CD4-positive, alpha-beta T cell treated with Interleukin-10 for 1 hour (primary cell): ENCODE results near the gene HEXIM2.
A peak's percentile ranks its signal among the peaks of the same experiment; 100 is the strongest.

ENCODE experiments used
- DNase-seq: peaks from one replicate; pipeline ENCODE4 v3.0.0-alpha.2; 2020

HEXIM2 gene

GRCh38 chr17:45146166-45146565, 15.5 kb upstream of the HEXIM2 start:
- no peak for DNase-seq

- DNase-seq: no peak
Measured at GRCh38 chr17:45146592-45146889, 15.1 kb upstream of the HEXIM2 start.

GRCh38 chr17:45146890-45147580, 14.6 kb upstream of the HEXIM2 start:
- peak; percentile 76 for DNase-seq

GRCh38 chr17:45147581-45148182, 14.0 kb upstream of the HEXIM2 start:
- peak; percentile 90 for DNase-seq

DNA sequence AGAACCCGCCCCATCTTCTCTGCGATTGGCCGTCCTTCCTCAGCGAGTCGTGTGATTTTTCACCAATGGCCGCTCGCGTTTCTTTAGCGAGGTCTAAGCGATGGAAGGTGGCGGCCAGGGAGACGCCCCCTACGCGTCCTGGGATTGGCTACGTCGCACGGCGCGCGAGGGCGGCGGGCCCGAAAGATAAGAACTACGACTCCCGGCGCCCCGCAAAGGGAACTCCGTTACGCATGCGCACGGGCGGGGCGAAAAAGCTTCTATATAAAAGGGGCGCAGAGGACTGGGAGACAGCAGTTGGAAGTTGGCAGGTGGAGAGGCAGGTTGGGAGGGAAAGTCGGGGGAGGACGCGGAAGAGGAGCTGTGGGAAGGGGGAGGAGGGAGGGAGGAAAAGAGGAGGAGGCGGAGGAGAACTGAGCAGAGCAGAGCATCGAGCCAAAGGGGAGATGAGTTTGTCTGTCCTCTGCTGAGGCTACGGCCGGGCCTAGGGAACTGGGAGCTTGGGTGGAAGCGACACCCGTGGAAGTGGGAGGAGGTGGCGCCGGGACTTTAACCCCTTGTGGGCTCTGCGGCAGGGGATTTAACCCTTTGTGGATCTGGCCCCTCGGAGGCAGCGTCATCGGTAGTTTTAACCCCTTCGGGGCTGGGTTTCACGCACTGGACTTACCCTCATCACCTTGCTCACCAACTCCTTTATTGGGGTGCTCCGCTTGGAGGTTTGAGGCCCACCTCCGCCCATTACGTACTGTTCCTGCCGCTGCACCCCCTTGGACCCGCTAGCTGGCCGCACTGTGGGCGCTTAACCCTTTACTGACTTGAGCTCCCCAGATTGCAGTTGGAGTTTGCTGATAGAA, 13.3 kb upstream of the HEXIM2 start, which contains the start of gene HEXIM1:
TSS of gene HEXIM1 (plus strand) at position 293 of the 854 bp plus-strand sequence. CDS start 716 bp downstream, outside the sequence.
- peak; percentile 100 for DNase-seq

DNA sequence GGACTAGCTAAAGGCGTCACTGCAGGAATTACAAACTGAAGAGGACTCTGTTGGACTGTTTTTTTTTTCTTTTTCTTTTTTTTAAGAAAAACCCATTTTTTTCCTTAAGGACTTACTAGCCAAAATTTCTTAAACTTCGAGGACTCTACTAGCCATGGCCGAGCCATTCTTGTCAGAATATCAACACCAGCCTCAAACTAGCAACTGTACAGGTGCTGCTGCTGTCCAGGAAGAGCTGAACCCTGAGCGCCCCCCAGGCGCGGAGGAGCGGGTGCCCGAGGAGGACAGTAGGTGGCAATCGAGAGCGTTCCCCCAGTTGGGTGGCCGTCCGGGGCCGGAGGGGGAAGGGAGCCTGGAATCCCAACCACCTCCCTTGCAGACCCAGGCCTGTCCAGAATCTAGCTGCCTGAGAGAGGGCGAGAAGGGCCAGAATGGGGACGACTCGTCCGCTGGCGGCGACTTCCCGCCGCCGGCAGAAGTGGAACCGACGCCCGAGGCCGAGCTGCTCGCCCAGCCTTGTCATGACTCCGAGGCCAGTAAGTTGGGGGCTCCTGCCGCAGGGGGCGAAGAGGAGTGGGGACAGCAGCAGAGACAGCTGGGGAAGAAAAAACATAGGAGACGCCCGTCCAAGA, 12.5 kb upstream of the HEXIM2 start:
- DNase-seq: peak; percentile 78

GRCh38 chr17:45149669-45150664, 11.7 kb upstream of the HEXIM2 start:
- peak; percentile 46 for DNase-seq

DNA sequence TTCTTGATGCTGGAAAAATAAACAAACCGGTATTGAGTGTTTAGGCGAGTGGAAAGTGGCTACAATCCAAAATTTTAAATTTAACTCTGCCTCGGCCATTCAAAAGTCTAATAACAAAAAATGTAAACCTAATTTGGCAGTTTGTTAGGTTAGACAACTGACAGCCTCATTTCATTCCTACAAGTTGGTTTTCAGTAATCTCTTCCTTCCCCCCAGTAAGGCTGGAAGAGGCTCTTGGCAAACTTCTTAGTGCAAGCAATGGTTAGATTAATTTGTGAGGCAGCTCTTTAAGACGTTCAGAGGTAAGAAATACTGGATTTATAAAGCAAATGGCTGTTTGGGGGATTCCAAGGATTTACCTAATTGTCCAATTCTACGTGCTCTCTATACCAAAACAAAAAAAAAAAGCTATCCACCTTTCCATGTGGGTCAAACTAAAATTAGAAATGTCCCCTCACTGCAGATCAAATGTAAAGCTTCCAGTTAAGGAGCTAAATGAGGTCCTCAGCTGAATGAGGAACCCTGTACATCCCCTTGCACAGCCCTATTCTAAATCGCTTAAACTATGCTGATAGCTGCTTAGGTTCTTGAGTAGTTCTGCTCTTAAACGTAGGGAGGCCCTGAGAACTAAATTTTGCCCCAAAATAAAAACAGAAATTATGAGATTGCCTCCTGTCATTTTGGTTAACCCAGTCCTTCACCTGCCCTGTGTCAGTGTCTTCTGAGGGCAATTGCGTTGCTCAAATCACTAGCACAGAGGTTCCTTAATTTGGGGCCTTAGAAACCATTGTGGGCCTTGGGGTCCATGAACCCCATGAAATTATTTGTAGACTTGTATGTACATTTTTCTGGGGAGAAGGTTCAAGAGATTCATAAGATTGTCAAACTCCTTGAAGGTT, 10.5 kb upstream of the HEXIM2 start:
- peak; percentile 15 for DNase-seq

DNA sequence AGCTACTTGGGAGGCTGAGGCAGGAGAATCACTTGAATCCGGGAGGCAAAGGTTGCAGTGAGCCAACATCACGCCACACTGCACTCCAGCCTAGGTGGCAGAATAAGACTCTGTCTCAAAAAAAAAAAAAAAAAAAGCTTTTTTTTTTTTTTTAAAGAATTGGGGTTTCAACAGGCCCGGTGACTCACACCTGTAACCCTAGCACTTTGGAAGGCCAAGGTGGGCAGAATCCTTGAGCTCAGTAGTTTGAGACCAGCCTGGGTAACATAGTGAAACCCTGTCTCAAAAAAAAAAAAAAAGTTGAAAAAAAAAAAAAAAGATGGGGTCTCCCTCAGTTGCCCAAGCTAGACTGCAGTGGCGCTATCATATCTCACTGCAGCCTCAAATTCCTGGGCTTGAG, 6.6 kb upstream of the HEXIM2 start:
- DNase-seq: no peak

GRCh38 chr17:45155483-45155882, 6.2 kb upstream of the HEXIM2 start:
- DNase-seq: no peak

DNA sequence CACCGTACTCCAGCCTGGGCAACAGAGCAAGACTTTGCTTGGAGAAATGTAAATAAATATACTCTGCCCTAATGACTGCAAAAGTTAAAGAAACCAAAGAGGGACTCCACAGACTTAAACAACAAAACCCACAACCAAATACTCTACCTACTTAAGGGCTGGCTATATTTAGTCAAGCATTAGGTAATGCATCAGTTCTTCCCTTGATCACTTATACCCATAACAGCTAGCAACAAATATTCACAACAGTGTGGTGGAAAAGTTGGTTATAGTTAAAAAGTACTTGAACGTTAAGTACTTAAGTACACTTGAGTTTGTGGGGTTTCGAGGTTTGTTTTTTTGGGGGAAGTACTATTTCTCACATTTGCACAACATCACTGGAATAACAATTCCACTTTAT, 5.4 kb upstream of the HEXIM2 start:
- no peak for DNase-seq

- DNase-seq: peak; percentile 67
Measured at GRCh38 chr17:45160447-45161287, 1.0 kb upstream of the HEXIM2 start.

- no peak for DNase-seq
Measured at GRCh38 chr17:45162025-45162687, 481 bp downstream of the HEXIM2 start.

- no peak for DNase-seq
Measured at GRCh38 chr17:45164734-45165269, 3.1 kb downstream of the HEXIM2 start.

DNA sequence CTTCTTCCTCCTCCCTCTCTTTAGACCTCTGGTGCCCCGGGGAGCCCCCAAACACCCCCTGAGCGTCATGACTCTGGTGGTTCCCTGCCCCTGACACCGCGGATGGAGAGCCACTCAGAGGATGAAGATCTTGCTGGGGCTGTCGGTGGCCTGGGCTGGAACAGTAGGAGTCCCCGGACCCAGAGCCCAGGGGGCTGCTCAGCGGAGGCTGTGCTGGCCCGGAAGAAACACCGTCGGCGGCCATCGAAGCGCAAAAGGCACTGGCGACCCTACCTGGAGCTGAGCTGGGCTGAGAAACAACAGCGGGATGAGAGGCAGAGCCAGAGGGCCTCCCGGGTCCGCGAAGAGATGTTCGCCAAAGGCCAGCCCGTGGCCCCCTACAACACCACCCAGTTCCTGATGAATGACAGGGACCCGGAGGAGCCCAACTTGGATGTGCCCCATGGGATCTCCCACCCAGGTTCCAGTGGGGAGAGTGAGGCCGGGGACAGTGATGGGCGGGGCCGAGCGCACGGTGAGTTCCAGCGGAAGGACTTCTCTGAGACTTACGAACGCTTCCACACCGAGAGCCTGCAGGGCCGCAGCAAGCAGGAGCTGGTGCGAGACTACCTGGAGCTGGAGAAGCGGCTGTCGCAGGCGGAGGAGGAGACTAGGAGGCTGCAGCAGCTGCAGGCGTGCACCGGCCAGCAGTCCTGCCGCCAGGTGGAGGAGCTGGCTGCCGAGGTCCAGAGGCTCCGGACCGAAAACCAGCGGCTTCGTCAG, 7.5 kb downstream of the HEXIM2 start:
- DNase-seq: no peak

GRCh38 chr17:45170280-45170930, 8.7 kb downstream of the HEXIM2 start:
- DNase-seq: no peak

DNA sequence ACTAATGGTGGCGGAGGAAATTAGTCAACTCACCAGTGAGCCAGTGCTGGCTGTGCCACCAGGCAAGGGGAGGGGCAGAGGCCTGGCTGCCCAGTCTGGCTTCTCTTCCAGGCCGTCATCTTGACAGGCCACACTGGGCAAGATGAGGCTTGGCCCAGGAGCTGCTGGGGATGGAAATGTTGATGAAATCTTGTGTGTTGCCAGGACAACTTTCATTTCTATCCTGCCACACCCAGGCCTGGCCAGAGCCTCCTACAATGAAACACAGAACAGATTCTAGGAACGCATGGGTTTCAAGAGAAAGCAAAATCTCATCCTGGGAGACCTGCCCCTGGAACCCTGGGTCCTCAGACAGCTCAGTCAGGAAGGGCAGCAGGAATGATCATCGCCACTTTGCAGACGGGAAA, 9.3 kb downstream of the HEXIM2 start:
- no peak for DNase-seq
